Activated naive CD4-positive, alpha-beta T cell treated with anti-CD3 and anti-CD28 coated beads, Interleukin-2, amount 10 ng/mL, durations not matched to agents 5 hours and 36 hours (primary cell): Measurements from ENCODE around the gene SH2D7. TPM values are rescaled to one million over a fixed set of nuclear protein-coding genes. Genes with fewer than 3 reads are reported as not detected.

Source experiments
- total RNA-seq, 2 experiments: library from RNA; stranded (reverse); gene quantifications; one replicate each; pipeline ENCODE4 v1.2.3, GENCODE V29; 2021

The SH2D7 gene
- total RNA-seq = not detected

DNA sequence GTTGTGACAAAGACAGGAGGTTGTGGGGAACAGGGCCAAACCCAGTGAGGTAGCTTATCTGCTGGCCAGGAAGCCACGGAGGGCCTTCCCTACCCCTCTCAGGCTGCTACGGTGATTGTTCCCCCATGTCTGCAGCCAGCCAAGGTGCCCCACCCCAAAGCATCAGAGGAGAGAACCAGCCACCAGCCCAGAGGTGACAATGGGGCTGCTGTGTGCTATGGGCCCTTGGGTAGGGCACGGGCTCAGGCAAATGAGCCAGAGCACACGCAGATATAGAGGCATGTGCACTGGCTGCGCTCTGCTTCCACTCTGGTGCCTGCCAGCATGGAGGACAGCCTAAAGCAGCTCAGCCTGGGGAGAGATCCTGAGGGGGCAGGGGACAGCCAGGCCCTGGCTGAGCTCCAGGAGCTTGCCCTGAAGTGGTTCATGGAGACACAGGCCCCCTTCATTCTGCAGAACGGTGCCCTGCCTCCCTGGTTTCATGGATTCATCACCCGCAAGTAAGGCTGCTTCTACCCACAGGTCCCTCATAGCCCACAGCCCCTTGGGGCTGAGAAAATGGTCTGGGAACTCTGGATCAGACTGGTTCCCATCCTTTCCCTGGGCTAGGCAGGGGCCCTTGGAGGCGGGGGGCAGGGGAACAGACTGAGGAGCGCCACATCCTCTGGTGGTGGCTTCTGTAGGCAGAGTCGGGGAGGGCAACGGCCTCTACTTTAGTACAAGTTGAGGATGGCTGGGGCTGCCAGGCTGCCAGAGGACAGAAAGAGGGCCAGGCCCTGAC lies at the start of gene SH2D7:
TSS of gene SH2D7 (plus strand) at position 301 of the 781 bp plus-strand sequence. CDS start at position 325, 24 bp downstream.

DNA sequence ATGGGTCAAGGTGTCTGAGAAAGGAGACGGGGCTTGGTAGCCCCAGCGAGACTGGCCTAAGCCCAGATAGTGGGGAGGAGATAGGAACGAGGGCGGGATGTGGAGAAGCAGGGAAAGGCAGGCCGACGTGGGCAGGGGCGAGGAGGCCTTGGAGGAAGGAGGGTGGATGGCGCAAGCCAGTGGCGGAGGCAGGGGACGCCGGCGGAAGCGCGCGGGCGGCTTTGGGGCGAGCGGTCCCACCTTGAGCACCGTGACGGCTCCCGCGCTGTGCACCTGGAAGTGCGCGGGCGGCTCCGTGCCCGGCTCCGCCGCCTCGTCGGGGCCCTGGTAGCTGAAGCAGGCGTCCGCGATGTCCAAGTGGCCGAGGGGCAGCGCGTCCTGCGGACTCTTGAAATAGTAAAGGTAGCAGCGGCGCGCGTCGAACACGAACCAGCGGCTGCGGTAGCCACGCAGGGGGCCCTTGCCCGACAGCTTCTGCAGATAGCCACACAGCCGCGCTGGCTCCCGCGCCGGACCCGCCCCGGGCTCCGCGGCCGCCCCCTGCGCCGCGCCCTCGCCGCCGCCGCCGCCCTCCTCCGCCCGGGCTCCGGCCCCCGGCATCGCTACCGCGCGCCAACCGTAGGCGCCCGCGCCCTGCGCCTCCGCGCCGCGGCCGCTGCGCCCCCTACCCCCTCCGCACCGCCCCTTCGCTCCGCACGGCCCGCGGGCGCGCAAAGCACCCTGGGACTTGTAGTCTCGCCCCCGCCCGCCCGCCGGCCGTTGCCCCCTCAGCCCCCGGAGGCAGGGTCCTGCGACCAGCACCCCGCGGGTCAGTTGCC lies 15.1 kb upstream of the SH2D7 start, which contains the start of gene TBC1D2B:
TSS of gene TBC1D2B (minus strand) at position 659 of the 818 bp plus-strand sequence. CDS start at position 600, 59 bp downstream.

DNA sequence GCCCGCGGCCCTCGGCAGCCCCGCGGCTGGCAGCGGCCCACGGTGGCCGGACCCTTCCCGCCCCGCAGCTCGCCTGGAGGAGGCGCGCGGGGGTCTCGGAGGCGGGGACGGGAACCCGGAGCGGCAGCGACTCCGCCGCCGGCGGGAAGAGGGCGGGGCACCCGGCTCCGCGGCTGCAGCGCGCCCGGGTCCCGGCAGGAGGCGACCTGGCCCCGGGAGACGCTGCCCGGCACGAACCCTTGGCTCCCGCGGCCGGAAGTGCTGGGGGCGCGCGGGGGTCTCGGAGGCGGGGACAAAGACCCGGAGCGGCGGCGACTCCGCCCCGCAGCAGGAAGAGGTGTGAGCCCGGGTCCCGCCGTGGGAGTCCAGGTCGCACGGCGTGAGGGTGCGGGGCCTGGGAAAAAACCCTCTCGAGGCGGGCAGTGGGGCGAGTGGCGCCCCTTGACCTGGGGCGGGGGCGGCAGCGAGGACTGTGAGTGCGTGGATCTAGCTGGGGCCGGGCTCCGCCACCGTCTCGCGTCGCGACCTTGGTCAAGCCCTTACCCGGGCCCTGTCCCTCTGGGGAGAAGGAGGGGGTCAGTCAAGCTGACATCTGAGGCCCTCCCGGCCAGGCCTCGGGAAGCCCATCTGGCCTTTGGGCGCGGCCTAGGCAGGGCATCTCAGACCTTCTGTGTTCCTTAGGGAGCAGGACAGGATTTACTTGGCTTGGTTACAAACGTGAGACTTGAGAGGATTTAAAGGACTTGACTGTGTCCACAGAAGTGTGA lies 39.1 kb downstream of the SH2D7 start, which contains the start of gene CIB2:
TSS of gene CIB2 (minus strand) at position 151 of the 767 bp plus-strand sequence. CDS start 230 bp downstream, outside the sequence.

DNA sequence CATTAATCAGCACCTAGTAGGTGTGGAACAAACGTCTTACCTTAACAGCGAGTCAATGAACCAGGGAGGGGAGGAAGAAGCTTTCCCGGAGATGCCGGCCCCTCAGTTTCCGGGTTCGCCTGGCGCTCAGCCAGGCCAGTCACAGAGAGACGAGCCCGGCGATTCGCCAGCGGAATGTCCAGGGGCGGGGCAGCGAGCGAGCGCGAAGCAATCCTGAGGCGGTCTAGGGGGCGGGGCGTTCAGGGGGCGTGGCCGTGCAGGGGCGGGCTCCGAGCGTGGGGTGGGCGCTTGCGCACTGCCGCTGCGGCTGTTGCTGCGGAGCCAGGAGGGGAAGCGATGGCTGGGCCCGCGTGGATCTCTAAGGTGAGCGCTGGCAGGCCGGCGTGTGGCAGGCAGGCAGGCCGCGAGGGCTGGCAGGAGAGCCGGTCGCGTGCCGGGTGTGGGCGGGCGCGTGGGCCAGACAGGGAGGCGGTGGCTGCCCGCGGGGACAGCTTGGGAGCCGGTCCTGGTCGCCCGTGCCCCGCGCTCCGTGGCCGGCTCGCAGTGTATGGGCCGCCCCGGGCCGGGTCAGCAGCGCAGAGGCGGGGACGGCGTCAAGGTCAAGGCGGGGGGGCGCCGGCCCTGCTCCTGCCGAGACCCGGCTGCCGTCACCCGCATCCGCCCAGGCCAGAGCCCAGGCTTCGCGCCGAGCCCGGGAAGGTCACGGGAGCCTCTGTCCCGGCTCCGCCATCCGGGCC lies 56.9 kb downstream of the SH2D7 start, which contains the start of gene IDH3A:
TSS of gene IDH3A (plus strand) at position 295 of the 737 bp plus-strand sequence. CDS start at position 337, 42 bp downstream.

Other genes with a start within 250 kb of the SH2D7 start
- gene TBC1D2B, start 14.8 kb upstream of the SH2D7 start, total RNA-seq = 10 to 100 TPM; 75.9 to 79.2 TPM
- under 1 TPM; 0.41 to 0.71 TPM for gene CIB2, start 38.9 kb downstream of the SH2D7 start, total RNA-seq
- 10 to 100 TPM; 48.6 to 51.7 TPM for gene IDH3A, start 56.8 kb downstream of the SH2D7 start, total RNA-seq
- under 1 TPM in 1 of 2 experiments, not detected in 1; 0.26 TPM for gene ACSBG1, start 142.0 kb downstream of the SH2D7 start, total RNA-seq
- gene DNAJA4, start 172.0 kb downstream of the SH2D7 start, total RNA-seq = 10 to 100 TPM; 24.2 to 26.7 TPM
- gene SKIC8, start 207.0 kb downstream of the SH2D7 start, total RNA-seq = 10 to 100 TPM; 39.4 to 42.4 TPM
- not detected for gene CRABP1, start 247.8 kb downstream of the SH2D7 start, total RNA-seq